NT2/D1 (cell line): ENCODE results near the gene SLC2A13.

Experiments
- DNase-seq: peaks from one replicate; pipeline ENCODE4 v3.0.0-alpha.2; 2011; ENCODE audit warnings: low read depth, low spot score
- H3K27me3 ChIP-seq: 2 replicates; pipeline ENCODE4 v1.6.0; 2011; ENCODE audit warnings: mild to moderate bottlenecking; ENCODE audit not compliant: insufficient read length, insufficient read depth
- H3K36me3 ChIP-seq: 2 replicates; pipeline ENCODE4 v1.6.1; 2011; ENCODE audit warnings: mild to moderate bottlenecking, low read length, mixed read lengths; ENCODE audit not compliant: insufficient read depth, insufficient read length
- H3K4me1 ChIP-seq: 2 replicates; pipeline ENCODE4 v1.5.1; 2011; ENCODE audit not compliant: insufficient read depth, insufficient read length
- H3K4me3 ChIP-seq: 2 replicates; pipeline ENCODE4 v1.5.1; 2011; ENCODE audit warnings: low read depth; ENCODE audit not compliant: insufficient read length
- H3K9ac ChIP-seq: 2 replicates; pipeline ENCODE4 v1.6.0; 2011; ENCODE audit warnings: low read depth; ENCODE audit not compliant: insufficient read length
- H3K9me3 ChIP-seq: 2 replicates; pipeline ENCODE4 v1.5.1; 2011; ENCODE audit warnings: mild to moderate bottlenecking, low read length; ENCODE audit not compliant: insufficient read depth
- SUZ12 ChIP-seq: IDR thresholded peaks from 2 replicates; pipeline ENCODE4 v1.6.1; 2011; ENCODE audit not compliant: insufficient read length, insufficient read depth; ENCODE audit errors: extremely low read depth
- YY1 ChIP-seq: IDR thresholded peaks from 2 replicates; pipeline ENCODE4 v1.6.1; 2011; ENCODE audit not compliant: insufficient read length, insufficient read depth
- ZNF274 ChIP-seq: IDR thresholded peaks from 2 replicates; pipeline ENCODE4 v1.6.1; 2011; ENCODE audit warnings: mild to moderate bottlenecking, low read depth, low read length

Gene SLC2A13

GRCh38 chr12:40020261-40020691, 85.6 kb downstream of the SLC2A13 start:
- peak; percentile 51 for DNase-seq
- no peak for TF ChIP-seq YY1
- TF ChIP-seq SUZ12 = no peak
- TF ChIP-seq ZNF274 = no peak
- no peaks in the 10 kb centered on the region for H3K4me1 ChIP-seq
- H3K4me3 ChIP-seq = no peak overlapping the region
- no peaks in the 10 kb centered on the region for H3K27me3 ChIP-seq
- H3K9ac ChIP-seq = no peak overlapping the region
- H3K36me3 ChIP-seq = no peaks in the 10 kb centered on the region
- H3K9me3 ChIP-seq = no peaks in the 10 kb centered on the region

GRCh38 chr12:40017488-40017887, 88.4 kb downstream of the SLC2A13 start:
- TF ChIP-seq ZNF274 (no peak), YY1 (no peak), SUZ12 (no peak)
- Histone ChIP-seq H3K36me3 (no peaks in the 10 kb centered on the region), H3K9ac (no peak overlapping the region), H3K27me3 (no peaks in the 10 kb centered on the region), H3K9me3 (no peaks in the 10 kb centered on the region), H3K4me1 (no peaks in the 10 kb centered on the region), H3K4me3 (no peak overlapping the region)
- no peak for DNase-seq

- H3K4me3 ChIP-seq = no peak overlapping the region
- no peak for DNase-seq
- H3K9me3 ChIP-seq = no peaks in the 10 kb centered on the region
- TF ChIP-seq SUZ12 (no peak), YY1 (no peak)
- H3K27me3 ChIP-seq = no peaks in the 10 kb centered on the region
- H3K9ac ChIP-seq = no peak overlapping the region
- H3K36me3 ChIP-seq = no peaks in the 10 kb centered on the region
- no peaks in the 10 kb centered on the region for H3K4me1 ChIP-seq
Observed at GRCh38 chr12:40016980-40017379, 88.9 kb downstream of the SLC2A13 start.

DNA sequence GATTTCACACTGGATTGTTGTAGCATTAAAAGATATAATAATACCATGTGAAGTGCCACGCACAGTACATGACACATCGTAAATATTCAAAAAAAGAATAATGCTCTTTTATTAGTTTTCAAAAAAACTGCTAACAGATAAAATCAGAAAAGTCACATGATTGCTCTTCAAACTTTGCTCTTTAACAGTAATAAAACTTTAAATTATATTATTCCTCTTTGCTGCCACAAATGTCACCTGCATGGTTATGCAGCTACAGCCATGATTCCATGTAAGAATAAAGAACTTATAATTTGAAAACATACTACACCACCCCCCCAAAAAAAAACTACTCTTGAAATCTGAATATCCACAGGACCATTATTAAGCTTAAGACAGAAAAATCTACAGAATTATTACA, 90.0 kb downstream of the SLC2A13 start:
- DNase-seq = no peak

DNA sequence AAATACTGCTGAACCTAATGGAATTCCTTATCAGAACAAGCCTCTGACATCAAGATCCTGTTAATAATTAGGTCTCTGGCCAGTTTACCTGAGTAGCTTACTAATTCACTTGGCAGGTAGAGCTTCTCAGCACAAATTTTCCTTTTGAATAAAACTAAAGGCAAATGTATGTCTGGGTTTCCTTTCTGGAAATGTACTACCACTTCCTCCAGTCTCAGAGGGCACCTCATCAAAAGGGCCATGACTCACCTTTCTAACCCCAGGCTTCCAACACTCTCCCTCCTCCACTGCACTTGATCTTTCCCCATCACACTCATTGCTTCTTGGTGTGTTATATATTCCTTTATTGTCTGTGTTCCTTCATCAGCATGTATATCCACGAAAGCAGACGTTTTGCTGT, 90.5 kb downstream of the SLC2A13 start:
- DNase-seq = no peak
- no peaks in the 10 kb centered on the region for H3K4me1 ChIP-seq
- TF ChIP-seq ZNF274 (no peak), SUZ12 (no peak), YY1 (no peak)
- no peak overlapping the region for H3K9ac ChIP-seq
- H3K9me3 ChIP-seq = no peaks in the 10 kb centered on the region
- H3K36me3 ChIP-seq = no peaks in the 10 kb centered on the region
- no peaks in the 10 kb centered on the region for H3K27me3 ChIP-seq
- no peak overlapping the region for H3K4me3 ChIP-seq

More for the DNA sequence above, 90.0 kb downstream of the SLC2A13 start:
- no peaks in the 10 kb centered on the region for H3K4me1 ChIP-seq
- TF ChIP-seq YY1 (no peak), ZNF274 (no peak), SUZ12 (no peak)
- H3K4me3 ChIP-seq = no peak overlapping the region
- no peaks in the 10 kb centered on the region for H3K9me3 ChIP-seq
- no peaks in the 10 kb centered on the region for H3K27me3 ChIP-seq
- no peaks in the 10 kb centered on the region for H3K36me3 ChIP-seq
- no peak overlapping the region for H3K9ac ChIP-seq

- Histone ChIP-seq H3K4me1 (no peaks in the 10 kb centered on the region), H3K36me3 (no peaks in the 10 kb centered on the region), H3K4me3 (no peak overlapping the region), H3K9ac (no peak overlapping the region), H3K9me3 (no peaks in the 10 kb centered on the region), H3K27me3 (no peaks in the 10 kb centered on the region)
- no peak for TF ChIP-seq YY1
- TF ChIP-seq ZNF274 = no peak
- no peak for TF ChIP-seq SUZ12
- DNase-seq = no peak
Observed at GRCh38 chr12:40013847-40014246, 92.0 kb downstream of the SLC2A13 start.

GRCh38 chr12:40013292-40013691, 92.6 kb downstream of the SLC2A13 start:
- Histone ChIP-seq H3K9ac (no peak overlapping the region), H3K36me3 (no peaks in the 10 kb centered on the region), H3K9me3 (no peaks in the 10 kb centered on the region), H3K4me3 (no peak overlapping the region), H3K27me3 (no peaks in the 10 kb centered on the region), H3K4me1 (no peaks in the 10 kb centered on the region)
- TF ChIP-seq YY1 = no peak
- no peak for TF ChIP-seq ZNF274
- TF ChIP-seq SUZ12 = no peak
- no peak for DNase-seq

- H3K9ac ChIP-seq = no peak overlapping the region
- no peaks in the 10 kb centered on the region for H3K4me1 ChIP-seq
- no peak for TF ChIP-seq ZNF274
- TF ChIP-seq SUZ12 = no peak
- TF ChIP-seq YY1 = no peak
- H3K36me3 ChIP-seq = no peaks in the 10 kb centered on the region
- no peaks in the 10 kb centered on the region for H3K27me3 ChIP-seq
- DNase-seq = no peak
- H3K9me3 ChIP-seq = no peaks in the 10 kb centered on the region
- no peak overlapping the region for H3K4me3 ChIP-seq
Observed at GRCh38 chr12:40012711-40013110, 93.2 kb downstream of the SLC2A13 start.
